NCI-H345 treated with DMSO at 0.1 percent for 48 hours (cell line): ENCODE measurements around the gene DCDC2B.

Experiments
- DNase-seq: peaks from one replicate; lab custom pipeline; 2025; ENCODE audit not compliant: unreplicated experiment; lab: John Stamatoyannopoulos, UW

DCDC2B gene

DNA sequence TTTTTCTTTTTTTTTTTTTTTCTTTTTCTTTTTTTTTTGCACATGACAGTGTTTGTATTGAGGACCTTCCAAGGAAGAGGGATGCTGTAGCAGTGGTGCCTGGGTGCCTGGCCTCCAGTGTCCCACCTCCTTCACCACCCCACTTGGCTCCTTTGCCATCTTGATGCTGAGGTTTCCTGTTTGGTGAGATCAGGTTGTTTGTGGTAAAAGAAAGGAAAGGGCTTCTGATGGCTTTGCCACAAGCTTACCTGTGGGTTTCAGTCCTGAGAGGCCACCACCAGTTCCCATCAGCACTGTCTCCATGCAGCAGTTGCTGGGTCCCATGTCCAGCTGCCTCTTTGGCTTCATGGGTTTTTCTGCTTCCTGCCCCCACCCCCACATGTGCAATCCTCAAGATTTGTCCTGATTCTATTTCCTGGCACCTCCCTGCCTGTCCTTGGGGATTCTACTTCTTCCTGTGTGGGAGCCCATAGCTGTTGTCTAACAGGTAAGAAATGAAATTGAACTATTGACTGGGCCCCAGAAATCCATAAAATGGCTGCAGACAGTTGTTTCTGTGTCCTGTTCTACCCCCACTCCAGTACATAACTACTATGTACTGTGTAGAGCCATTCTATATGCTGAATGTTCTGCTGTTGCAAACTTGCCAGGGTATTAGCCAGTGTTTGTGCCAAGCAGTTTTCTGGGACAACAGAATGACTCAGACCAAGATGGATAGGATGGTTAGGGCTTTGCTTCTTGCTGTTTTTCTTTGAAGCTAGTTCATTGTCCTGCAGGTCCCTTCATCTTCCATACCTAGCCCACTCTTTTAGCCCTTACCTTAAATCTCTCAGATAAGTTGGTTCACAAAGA lies 12.7 kb upstream of the DCDC2B start:
- no peak for DNase-seq

DNA sequence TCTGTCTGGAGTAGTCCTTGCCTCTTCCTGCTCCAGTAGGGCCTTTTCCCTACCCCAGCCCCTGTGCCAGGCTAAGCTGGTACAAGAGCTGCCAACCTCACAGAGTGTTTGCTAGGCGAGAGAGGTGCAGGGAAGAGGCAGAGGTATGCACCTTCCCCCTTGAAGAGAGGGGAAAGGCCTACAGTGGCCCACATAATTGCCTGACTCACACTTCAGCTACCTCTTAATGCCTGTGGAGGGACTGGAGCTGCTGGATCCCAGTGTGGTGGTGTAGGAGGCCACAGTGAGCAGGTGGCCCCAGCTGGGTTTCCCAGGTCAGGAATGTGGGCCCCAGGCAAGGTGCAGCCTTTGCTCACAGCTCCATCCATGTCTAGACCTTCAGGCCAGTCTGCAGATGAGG lies 11.8 kb upstream of the DCDC2B start:
- no peak for DNase-seq

DNA sequence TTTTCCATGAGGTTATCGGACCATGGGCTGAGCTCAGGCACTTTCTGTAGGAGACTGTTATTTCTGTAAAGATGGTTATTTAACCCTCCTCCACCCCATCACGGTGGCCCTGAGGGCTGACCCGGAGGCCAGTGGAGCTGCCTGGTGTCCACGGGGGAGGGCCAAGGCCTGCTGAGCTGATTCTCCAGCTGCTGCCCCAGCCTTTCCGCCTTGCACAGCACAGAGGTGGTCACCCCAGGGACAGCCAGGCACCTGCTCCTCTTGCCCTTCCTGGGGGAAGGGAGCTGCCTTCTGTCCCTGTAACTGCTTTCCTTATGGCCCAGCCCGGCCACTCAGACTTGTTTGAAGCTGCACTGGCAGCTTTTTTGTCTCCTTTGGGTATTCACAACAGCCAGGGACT lies 11.1 kb upstream of the DCDC2B start:
- no peak for DNase-seq

DNA sequence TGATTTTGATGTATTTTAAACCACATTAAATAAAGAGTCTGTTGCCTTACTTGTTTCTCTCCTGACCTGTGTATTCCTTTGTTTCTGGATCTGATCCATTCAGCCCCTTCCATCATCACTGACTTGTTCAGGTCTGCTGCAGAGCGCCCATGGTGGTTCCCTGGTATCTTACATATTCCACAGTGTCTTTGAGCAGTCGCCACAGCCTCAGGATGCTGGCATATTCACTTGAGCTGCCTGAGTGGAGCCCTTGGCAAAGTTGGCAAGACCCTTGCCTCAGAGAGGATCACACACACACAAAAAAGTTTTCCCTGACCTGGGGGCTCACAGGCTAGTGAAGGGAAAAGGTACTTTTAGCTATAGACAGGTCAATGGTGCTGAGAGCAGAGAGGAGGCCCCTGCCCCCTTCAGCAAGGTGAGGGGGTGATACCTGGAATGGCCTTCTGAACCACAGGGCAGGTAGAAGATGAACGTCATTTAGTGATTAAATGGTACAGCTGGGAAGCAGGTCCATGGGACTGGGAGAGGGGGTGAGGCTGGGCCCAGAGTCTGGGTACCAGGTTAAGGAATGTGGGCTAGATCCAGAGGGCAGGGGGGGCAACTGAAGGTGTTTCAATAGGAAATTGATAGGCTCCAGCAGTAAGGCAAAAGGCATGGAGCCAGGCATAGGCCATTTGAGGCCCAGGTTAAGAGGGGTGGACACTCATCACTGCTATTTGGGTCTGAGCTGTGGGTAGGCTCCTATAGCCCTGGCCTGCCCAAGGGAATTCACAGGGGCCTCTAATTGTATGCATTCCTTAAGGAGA lies 10.4 kb upstream of the DCDC2B start:
- DNase-seq, result no peak

DNA sequence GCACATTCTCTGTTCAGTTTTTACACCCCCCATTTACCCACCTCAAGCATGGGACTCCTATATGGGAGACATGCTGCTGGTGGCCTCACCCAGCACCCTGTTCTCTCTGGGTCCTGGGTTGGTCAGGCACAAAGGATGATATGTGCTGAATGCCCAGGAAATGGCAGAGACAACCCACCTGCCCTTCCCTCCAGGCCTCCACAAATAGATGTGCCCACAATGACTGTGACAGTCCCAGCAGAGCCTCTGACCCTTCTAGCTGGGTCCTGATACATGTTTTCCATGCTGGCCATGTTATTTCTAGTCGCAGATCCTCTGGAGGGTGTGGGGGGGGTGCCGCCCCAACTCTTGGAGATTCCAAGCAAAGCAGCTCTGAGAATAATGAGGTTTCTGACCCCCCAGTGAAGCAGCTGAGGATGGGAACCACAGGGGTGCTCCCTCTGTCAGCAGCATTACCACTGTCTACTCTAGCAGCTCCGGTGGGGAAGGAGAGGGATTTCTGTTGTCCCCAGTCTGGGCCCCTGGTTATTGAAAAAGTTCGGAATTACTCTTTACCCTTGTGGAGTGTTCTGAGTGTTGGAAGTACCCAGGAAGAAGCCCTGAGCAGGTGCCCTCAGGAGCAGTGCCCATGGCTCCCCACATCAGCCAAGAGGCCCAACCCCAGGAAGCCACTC lies 9.7 kb upstream of the DCDC2B start:
- DNase-seq, result no peak

DNA sequence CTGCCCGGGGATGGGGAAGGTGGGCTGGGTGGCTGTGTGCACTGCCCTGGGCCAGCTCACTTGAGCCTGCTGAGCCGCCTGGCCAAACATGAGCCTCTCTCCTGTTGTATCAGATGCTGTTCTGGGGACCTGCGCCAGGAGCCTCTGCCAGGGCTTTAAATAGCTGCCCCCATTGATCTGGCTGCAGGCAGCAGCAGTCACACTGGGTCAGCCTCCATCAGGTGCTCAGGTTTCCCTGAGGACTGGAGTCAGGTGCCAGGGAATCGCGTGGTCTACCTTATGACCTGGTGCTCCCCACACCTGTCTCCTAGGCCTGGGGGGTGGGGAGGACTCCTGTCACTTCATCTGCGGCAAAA lies 9.2 kb upstream of the DCDC2B start:
- peak; percentile 34 for DNase-seq

DNA sequence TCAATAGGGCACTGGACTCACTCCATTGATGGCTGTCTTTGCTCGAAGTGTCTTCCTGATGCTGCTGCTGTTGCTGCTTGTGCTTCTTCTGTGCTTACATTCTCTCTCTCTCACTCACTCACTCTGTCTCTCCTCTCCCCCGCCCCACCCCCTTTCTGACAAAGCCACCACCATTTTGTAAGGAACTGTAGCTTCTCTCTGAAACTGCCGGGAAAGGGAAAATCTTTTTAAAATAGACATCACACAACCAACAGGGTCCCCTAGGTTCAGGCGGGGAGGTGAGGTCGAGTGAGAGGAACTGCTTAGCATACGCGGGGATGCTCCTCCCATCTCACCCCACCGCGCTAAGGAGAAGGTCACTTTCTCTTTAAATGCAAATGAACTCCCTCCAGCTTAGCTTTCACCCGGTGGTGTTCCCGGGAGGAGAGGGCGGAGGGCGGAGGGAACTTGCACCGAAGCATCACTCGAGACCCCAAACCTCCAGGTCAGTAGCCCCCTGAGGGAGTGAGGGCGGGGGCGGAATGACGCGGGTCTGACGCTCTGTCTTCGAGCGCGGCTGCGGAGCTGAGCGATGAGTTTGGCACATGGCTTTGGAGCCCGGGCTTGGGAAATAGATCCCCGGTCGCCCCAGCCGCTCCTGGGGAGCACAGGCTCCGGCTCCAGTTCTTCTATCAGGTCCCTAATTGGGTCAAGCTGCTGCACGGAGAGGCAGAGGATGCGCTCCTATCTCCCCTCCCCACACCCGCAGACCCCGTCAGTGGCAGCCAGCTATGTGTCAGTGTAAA lies 8.5 kb upstream of the DCDC2B start, which contains the start of gene CCDC28B:
Gene CCDC28B, plus strand, starts transcription at position 370 of the 785 bp plus-strand sequence. CDS start 1,341 bp downstream, outside the sequence.
- peak; percentile 39 for DNase-seq

DNA sequence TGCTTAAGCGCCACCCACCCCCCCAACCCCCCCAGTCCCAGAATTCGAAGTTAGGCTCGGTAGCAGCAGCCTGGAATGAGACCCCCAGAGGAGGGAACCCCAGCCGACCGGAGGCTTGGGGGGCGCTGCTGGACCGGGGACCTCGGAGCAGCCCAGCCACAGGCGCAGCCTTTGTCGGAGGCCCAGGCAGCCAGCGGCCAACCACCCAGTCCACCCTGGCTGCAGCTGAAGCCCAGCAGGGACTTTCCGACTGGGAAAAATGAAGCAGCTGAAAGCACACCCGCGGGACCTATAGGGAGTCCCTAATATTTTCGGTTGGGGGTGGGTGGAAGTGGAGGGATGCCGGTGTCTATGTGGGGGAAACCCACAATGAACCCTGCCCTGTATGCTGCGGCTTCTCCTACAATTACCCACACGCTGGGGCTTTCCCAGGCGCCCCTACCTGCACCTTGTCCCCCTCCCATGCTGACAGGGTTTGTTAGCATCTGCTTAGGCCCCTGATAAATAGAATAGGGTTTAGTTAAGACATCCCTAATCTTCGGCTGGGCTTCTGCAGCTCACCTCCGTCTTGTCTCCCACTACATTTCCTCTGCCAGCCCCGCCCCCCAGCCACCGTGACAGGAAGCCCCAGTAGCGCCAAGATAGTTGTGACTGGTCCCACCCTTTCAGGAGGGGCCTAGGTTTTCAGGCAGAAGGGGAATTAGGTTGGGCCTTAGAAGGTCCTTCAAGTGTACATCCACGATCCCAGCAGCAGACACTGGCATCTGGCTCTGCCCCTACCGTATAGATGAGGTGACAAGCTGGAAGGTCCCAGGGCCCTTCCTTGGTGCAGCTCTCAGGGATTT lies 7.7 kb upstream of the DCDC2B start:
- DNase-seq, result no peak

DNA sequence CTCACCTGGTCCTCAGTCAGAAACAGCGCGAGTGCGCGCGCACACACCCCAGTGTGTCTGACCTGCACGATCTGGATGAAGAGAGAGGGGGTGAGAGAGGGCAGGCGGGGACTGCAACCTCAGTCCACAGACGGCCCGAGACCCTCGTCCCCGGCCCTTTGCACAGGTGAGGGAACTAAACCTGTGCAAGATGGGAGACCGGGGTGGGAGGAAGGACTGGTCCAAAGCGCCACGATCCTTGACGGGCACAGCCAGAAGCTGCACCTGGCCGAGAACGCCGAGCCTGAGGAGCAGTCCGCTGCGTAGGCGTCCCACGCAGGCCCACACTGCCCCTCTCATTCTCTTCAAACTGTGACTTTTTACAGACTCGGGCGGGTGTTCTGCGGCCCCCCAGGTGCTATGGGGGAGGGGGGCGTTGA lies 3.9 kb upstream of the DCDC2B start:
- DNase-seq, result no peak

DNA sequence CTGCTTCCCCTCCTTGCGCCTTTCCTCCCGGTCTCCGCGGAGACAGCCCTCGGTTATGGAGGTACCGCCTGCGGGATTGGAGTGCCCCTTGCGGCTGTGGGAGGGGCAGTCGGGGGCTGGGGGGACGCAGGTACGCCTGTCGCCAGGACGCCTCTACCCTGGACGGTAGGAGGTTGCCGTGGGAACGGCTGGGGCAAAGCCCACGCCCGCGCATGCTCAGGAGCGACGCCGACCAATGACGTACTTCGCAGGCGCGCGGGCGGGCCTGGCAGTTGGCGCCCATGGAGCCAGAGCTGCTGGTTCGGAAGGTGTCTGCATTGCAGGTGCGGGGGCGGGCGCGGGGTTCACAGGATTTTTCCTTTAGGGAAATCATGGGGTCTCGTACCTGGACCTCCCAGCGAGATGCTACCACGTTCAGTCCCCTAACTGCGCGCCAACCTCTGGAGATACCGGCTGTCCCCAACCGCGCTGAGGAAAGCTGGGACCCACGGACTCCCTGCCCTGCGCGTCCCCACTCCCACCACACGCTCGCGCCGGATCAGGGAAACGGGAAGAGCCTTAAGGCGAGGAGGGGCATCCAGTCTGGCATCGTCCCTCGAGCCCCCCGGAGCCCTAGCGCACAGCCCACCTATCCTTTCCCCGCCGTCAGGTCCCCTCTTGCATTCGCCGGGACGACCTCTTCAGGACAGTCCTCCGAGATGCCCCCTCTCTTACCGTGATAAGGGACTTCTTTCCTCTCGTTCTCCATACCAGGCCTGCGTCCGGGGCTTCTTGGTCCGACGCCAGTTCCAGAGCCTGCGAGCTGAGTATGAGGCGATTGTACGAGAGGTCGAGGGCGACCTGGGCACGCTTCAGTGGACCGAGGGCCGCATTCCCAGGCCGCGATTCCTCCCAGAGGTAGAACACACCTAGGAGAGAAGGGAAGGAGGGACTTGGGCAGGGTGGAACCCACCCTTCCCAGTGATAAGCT lies 3.2 kb upstream of the DCDC2B start, which contains the start of gene IQCC:
Gene IQCC, plus strand, starts transcription at position 271 of the 970 bp plus-strand sequence. Its CDS starts 11 bp downstream, at position 282.
- peak; percentile 84 for DNase-seq

DNA sequence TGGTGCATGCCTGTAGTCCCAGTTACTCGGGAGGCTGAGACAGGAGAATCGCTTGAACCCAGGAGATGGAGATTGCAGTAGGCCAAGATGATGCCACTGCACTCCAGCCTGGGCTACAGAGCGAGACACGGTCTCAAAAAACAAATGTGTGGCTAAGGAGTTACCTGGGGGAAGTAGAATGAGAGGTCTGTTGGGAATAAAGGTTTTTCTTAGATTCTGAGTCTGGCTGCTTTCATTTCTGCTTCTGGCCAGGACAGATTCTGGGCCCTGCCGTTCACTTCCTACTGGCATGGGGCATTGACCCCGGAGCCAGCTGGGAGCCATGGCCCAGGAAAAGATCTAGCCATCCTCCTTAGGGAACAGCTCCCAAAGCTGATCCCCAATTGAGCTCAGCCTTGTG lies 420 bp upstream of the DCDC2B start:
- no peak for DNase-seq

DNA sequence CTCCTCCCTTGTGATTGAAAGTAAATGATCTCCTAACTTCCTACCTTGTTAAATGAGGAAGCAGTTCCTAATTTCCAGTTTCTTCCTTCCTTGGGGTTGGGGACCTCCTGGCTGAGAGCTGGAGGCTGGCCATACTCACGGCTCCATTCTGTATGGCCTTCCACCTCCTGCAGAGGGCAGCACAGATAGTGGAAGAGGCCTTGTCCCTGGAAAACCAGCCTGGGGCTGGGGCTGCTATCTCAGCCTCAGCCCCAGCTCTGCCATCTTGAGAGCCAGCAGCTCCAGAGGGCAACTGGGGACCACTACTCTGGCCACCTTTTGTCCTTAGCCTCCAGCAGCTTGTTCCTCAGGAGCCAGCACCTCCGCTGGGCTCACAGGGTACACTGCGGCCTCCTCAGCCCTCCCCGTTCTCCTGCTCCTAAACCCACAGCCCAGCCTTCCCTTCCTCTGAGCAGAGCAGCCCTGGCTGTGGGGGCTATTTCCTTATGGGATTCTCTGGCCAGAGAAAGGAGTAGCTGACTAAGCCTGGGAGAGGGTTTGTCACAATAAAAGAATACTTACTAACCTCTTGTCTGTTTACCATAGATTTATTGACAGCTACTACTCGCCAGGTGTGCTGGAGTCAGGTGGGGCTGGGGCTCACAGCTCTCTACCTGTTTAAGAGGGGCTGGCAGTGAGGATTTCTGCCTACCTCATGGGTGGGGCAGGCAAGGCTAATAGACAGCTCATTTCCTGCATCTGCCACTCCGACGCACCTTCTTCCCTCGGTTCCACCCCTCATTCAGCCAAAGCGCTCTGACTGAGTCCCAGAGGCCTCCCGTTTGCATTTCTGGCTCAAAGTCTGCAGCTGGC lies 7.0 kb downstream of the DCDC2B start:
- peak; percentile 18 for DNase-seq

DNA sequence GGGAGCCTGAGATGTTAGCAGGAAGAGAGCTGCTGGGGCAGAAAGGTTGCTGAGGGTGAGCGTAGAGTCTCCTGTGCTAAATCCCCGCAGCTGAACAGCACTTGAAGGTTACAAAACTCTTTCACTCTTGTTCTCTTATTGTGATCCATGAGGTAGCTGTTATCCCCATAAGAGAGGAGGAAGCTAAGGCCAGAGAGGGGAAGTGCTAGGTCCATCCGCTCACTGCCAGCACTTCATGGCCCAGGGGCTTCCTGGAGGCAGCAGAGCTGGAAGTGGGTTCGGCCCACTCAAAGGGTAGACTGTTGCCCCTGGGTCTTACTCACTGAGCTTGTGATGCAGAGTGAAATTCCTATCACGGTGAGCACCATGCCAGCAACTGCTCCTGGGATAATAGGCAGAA lies 7.7 kb downstream of the DCDC2B start:
- no peak for DNase-seq

DNA sequence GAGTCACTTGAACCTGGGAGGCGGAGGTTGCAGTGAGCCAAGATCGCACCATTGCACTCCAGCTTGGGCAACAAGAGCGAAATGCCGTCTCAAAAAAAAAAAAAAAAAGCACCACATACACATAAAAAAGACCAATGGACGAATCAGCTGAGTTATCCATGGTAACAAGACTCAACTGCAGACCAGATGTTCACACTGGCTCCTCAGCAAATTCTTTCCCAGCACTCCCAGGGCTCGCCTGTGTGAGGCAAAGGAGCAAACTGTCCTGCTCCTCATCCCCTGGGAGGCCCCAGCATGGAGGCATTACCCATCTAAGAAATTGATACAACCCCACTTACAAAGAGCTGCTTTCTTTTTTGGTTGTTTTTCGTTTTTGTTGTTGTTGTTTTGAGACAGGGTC lies 10.1 kb downstream of the DCDC2B start:
- DNase-seq, result no peak

DNA sequence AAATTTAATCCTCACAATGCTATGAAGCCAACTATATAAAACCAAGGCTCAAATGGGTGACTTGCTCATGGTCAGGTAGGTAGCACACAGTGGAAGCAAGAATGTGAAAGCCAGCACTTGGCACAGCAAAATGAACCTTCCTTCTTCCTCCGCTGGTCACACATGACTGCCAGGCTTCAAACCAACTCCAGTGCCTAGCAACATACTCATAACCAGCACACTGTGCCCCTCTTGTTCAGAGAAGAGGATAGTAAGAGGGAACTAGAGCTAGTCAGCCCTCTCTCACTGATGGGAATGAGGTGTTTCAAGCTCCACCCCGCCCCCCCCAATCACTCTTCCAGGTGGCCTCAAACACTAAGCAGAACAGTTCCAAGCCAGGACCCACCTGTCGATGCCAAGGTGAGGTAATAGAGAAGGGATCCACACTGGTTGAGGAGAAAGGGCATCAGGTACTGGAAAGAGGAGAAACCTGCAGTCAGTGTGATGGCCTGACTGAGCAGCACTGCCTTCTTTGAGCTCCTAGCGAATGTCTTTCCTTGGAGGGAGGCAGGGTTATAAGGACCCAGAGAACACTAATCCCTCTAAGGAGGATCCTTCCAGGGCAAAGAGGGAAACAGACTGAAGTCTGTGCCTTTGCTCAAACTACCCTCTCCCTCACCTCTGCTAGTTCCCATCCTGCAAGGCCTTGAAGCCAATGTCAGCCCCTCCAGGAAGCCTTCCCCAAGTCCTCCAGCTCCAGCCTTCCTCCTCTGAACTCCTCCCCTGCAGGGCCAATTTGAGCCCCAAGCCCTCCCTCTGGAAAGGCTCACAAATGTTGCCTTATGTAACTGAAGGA lies 12.1 kb downstream of the DCDC2B start:
- no peak for DNase-seq

DNA sequence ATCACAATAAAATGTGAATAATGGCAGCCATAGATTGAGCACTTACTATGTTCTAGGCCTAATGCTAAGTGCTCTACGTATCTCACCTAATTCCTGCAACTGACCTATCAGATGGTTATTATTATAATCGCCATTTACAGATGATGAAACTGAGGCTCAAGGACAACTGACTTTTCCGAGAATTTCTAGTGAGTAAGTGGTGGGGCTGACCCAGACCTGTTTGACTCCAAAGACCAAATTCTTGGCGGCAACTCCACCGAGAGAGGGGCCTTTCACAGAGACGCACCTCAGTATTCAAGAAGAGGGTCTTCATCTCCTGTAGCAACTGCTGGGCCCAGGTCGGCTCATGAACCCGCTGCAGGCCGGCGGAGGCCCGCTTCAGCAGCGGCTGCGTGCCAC lies 12.7 kb downstream of the DCDC2B start:
- DNase-seq, result no peak
